Fibroblast of skin of abdomen (primary cell): ENCODE results near the gene SCYL1.

Experiments used
- DNase-seq: peaks from one replicate; pipeline ENCODE4 v3.0.0-alpha.2; 2013

SCYL1 gene

DNA sequence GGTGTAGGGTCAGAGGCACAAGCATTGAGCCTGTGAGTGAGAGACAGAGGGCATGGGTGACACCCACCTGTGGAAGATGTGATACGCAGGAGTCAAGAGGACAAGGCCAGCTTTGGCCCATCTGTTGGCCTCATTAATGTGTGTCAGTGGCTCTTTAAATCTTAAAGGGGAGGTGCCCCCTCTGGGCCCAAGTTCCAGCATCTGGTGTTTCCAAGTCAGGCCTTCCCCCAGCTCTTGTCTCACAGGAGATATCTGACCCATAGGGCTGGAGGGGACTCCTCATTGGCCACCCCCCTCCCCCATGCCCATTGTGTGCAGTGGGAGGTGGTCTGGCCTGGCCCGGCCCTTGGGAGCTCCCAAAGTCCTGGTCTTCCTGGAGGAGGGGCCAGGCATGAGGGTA lies 61.8 kb downstream of the SCYL1 start:
- DNase-seq = peak; percentile 25
